NCI-H1417 treated with DMSO at 0.1 percent for 48 hours (cell line): ENCODE measurements around the gene PPP1R9A.

Experiments used
- DNase-seq: peaks from one replicate; lab custom pipeline; 2025; lab: John Stamatoyannopoulos, UW

Gene PPP1R9A

DNA sequence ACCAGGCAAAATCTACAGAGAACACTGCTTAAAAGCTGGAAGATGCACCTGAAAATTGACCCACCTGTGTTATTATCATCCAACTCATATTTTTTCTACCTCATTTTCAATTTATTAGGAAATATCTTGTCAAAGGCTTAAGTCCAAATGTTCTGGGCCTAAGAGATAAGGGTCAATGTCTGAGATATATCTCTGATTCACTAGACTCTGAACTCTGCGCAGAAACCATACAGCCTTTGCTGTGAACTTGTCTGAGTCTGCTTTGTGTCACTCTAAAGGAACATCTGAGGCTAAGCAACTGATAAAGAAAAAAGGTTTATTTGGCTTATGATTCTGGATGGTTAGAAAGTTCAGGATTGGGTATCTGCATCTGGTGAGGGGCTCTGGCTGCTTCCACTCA, 413.3 kb downstream of the PPP1R9A start:
- no peak for DNase-seq

DNA sequence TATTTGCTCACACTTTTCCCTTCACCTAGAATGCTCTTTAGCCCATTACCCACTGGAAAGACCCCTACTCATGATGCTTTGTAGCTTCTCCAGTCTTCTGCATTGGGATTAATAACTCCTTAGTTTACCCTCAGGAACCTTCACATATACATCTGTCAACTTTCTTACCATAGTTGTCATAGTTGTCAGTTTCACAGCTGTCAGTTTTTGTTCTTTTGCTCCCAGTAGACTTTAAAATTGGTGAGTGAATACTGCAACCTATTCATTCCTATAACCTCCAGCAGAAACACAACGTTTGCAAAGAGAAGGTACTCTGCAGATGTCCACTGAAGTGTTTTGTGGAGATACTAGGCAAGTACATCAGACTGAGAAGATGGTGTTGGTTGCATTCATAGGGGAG, 414.3 kb downstream of the PPP1R9A start:
- DNase-seq, result no peak

DNA sequence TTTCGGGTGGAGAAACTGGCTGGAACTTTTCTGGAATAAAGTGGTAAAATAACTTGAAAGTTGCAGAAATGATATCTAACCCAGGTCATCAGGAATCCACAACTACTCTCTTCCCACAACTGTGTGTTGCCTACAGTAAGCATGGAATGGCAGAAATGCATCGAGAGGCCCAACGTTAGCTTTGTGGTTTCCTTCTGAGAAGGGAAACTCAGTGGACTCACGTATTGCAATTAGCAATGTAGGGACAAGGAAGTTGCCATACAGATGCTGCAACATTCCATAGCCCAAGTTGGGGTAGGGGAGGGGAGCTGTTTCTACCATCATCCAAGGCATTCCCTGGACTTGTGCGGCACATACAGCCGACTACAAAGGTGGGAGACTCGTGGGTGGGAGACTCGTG, 415.0 kb downstream of the PPP1R9A start:
- DNase-seq, result no peak

DNA sequence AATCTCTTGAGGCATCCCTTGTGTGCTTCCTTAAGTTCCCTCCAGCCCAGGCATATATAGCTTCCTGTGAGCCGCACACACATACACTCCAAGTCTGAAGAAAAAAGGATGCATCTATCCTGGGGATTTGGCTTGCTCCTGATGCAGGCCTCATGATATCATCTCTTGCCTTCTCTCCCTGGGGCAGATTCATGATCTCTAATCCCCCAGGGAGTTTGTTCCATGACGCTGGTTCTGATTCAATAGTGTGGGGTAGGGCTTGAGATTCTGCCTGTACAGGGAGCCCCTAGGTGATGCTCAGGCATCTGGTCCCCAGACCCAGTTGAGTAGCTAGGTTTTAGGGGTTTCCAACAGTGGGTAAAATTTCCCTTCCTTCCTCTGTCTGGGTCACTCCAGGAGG, 415.5 kb downstream of the PPP1R9A start:
- DNase-seq, result no peak

DNA sequence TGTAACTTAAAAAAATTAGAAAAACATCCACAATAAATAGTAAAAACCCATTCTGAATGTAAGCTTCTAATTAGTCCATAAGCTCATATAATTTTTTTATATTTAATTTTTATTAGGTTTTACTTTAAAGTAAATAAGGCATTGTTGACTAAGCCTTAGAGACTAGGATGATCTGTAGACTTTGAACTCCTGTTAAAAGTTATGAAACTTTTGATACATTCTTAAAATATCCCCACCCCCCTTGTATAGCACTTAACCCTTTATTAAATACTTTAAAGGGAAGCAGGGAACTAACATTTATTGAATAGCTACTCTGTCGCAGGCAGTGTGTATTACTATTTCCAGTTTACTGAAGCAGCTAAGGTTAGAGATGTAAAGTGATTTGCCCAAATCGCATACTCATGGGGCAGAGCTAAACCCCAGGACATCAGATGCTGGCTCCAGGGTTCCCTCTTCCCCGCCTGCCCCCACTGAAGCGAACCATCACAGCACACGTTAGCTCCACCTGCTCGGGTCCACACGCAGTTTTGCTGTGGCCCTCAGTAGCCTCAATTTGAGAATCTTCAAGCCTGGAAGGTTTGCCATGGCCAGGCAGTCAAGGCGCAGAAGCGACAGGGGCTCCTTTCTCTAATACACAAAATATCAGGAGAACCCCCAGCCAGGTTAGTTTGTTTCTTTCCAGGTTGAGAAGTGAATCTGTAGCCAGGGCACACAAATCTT, 416.2 kb downstream of the PPP1R9A start:
- no peak for DNase-seq

DNA sequence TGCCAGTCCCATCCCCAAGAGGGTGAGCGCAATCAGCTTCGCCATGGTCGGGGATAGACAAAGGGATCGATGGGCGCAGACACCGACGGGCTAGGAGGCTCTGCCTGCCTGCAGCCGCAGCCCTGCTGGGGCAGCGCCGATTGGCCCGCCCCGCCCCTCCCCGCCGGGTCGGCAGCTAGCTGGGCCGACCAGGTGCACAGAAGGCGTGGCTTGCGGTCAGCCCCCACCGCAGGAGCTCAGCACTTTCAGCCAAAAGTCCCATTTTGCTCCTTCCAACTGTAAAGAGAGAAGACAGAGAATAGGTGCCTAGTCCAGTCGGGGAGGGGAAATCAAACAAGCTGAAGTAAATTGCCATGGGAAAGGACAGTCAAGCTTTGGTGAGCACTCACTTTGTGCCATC, 417.0 kb downstream of the PPP1R9A start, which contains the start of gene PON1:
Gene PON1, minus strand, starts transcription at position 102 of the 400 bp plus-strand sequence. Its CDS starts 57 bp downstream, at position 45.
- no peak for DNase-seq

DNA sequence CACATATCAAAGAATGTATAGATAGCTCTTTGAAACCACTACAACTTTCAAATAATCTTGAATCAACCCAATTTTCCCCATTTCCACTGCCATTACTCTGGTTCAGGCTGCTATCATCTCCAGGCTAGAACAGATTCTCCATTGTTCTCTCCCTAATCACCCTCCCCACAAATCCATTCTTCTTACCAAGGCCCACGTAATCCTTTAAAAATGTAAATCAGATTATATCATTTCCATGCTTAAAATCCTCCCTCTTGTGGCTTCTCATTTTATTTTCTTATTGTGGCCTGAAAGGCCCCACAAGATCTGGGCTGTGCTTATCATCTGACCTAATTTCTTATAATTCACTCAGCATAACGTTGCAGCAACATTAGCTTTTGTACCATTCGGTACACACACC, 420.0 kb downstream of the PPP1R9A start:
- DNase-seq, result no peak

DNA sequence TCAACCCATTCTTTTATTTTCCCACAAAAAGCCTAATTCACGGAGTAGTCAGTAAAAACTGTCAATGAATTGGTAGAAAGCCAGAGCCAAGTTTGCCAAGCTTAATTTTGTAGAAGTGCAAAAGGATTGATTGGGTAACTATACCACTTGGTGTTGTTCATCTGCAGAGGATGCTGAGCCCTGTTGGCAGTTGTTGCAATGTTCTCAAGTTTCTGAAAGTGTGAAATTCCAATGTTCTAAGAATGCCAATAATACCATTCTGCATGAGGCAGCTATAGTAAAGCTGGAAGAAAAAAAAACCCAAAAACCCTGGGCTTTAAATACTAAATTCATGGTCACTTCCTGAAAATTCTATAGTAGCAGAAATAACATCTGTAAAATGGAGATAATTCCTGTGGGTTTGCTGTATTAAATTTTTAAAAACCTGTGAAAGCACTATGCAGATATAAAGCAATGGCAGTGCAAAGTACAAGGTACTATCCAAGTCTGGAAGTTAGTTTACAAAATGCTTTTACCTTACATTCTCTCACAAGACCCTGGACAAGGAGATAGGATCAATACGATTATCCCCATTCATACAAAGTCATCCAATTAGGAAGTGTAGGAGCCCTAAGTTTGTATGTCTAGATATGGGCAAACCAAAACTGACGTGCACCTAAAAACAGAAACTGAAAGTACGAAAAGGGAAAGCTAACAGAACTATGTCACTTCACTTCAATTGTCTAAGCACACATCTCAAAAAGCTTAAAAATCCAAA, 423.0 kb downstream of the PPP1R9A start:
- DNase-seq, result no peak

DNA sequence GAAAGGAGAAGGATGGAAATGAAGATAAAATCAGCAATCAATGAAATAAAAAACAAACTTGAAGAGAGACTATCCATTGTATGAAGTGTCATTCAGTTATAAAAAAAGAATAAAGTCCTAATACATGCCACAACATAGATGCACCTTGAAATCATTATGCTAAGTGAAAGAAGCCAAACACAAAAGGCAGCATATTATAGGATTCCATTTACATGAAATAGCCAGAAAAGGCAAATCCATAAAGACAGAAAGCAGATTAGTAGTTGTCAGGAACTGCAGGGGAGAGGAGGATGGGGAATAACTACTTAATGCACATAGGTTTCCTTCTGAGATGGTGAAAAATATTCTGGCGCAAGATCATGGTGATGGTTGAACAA, 423.6 kb downstream of the PPP1R9A start:
- no peak for DNase-seq

DNA sequence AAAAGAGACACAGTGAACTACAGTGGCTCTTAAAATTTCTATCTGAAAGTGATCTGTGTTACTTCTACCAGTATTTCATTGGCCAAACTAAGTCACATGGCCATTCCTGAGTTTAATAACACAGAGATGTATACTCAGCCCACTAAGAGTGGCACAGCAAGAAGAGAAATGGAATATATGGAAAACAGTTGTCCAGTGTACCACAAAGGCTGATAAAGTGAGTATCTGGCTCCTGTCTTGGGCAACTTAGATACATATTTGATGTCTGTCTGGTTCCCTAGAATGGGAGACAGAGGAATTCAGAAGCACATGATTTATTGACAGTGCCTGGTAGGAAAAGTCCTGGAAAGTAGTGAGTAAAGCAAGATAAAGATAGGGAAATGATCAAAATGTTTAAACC, 427.1 kb downstream of the PPP1R9A start:
- DNase-seq, result no peak

DNA sequence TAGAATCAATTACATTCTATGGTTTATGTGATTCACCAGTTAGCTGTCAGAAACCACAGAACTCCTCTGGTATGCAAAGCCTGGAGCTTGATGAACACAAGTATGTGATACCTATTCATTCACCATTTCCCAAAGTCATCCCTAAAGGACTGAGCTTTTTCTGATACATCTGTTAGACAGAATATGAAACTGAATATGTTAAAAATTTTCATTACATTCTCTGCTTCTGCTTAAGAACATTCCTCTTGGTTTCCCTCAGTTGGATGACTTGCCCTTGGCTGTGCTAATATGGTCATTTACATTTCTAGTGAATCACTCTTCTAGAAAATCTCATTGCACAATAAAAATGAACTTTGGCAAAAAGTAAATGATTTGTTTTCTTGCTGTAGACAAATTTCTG, 427.7 kb downstream of the PPP1R9A start:
- DNase-seq, result no peak

DNA sequence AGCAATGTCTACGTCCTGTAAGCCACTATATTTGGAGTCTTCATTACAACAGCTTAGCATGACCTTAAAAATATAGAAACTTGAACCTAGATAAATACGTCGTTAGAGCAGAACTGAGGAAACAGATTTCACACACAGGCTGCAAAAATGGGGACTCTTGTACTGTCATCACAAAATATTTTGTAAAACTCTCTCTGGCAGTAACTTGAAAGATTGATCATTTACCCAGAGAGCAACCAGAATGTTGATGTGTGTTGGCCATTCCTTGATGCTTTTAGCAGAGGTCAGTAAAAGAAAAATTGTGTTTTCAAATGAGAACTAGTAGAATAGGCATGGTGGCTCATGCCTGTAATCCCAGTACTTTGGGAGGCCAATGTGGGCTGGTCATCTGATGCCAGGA, 431.4 kb downstream of the PPP1R9A start:
- DNase-seq, result no peak

DNA sequence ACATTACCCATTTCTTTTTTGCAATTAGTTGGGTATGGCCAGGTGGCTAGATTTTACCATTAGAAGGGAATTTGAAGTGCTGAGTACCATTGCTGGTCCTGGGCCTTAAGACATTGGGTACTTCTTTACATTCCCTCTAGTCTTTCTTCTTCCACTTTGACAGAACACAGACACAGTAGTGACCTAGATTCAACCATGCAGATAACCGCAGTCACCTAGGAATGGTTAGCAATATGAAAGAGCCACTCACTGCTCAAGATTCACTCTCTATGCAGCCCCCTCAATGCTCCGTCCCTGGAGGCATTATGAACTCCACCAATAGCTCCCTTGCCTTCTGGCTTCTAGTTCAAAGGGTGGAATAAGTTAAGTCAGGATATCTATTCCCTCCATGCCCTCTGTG, 433.1 kb downstream of the PPP1R9A start:
- no peak for DNase-seq

DNA sequence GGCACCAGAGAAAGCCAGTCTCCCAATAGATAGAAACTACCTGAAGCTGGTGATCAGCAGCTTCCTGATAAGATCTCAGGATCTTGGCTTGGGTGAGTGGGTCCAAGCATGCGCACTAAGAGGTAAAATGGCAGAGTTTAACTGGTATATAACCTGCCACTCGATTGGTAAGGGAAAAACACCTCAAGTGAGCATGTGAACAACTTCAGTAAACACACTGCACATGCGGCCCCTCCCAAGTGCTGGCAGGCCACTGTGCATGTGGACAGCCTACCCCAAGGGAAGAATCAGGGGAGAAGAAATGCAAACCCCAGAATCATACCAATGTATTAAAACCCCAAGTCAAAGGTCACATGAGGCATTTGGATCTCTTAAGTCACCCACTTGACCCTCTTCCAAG, 434.6 kb downstream of the PPP1R9A start:
- no peak for DNase-seq

DNA sequence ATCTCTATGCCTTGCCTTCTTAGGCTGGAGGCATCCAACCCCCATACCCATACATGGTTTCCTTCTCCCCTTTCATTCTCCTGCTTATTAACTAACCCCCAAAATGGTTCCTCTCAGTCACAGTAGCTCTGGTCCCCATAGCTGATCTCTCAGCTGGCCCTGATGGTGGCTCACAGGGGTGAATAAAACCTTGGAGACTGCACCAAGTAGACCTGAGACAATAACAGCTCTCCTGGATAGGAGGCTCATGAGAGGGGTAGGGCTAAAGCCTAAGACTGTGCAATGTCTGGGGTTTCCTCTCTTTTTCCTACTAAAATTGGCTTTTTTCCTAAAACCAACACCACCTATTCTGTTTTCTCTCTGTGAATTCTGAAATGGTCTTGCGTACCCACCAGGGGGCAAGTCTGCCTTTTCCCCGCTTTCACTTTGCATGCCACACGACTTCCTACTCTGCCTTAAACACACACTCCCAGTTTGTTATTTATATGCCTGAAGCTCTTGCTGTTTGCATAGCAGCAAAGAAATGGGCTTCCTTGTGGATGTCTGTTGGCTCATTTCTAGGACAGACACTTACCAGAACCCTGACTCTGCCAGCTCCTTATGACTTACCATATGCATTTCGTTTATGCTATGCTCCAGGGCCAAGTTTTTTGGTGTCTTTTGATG, 435.4 kb downstream of the PPP1R9A start:
- DNase-seq, result no peak
